Endothelial cell (in vitro differentiated cells): Measurements from ENCODE around the gene PPP1R1A. TPM values are rescaled to one million over a fixed set of nuclear protein-coding genes. Genes with fewer than 3 reads are reported as not detected.

ENCODE experiments used
- DNase-seq: peaks from one replicate; pipeline ENCODE4 v3.0.0; 2021; ENCODE audit warnings: low spot score
- H3K27ac Mint-ChIP-seq: one replicate; pipeline ENCODE4 v1.8.0; 2021; ENCODE audit warnings: mixed read lengths, inconsistent platforms; ENCODE audit not compliant: unreplicated experiment
- H3K27me3 Mint-ChIP-seq: one replicate; pipeline ENCODE4 v1.8.0; 2021; ENCODE audit warnings: mild to moderate bottlenecking, moderate library complexity, mixed read lengths, inconsistent platforms; ENCODE audit not compliant: unreplicated experiment
- H3K36me3 Mint-ChIP-seq: one replicate; pipeline ENCODE4 v1.8.0; 2021; ENCODE audit warnings: mild to moderate bottlenecking, low read depth, mixed read lengths, inconsistent platforms; ENCODE audit not compliant: unreplicated experiment
- H3K4me1 Mint-ChIP-seq: one replicate; pipeline ENCODE4 v1.8.0; 2021; ENCODE audit warnings: mild to moderate bottlenecking, mixed read lengths, inconsistent platforms; ENCODE audit not compliant: unreplicated experiment
- H3K4me3 Mint-ChIP-seq: one replicate; pipeline ENCODE4 v1.8.0; 2021; ENCODE audit warnings: mild to moderate bottlenecking, mixed read lengths, inconsistent platforms; ENCODE audit not compliant: unreplicated experiment
- H3K9me3 Mint-ChIP-seq: one replicate; pipeline ENCODE4 v1.8.0; 2021; ENCODE audit warnings: mixed read lengths, inconsistent platforms; ENCODE audit not compliant: unreplicated experiment
- total RNA-seq: library from RNA; stranded (reverse); fragmentation: NEBNext Ultra II Directional; extraction: Animal tissue kit (Norgen Biotek cat#: 25700); gene quantifications from one replicate; pipeline ENCODE4 v1.2.1, GENCODE V29; 2021; ENCODE audit not compliant: unreplicated experiment
- TF ChIP-seq, protein P1 (sequence below): fragments of 200-600 bp; sonication (generic); IDR thresholded peaks from one replicate; pipeline ENCODE4 v1.5.0; 2021; ENCODE audit warnings: antibody characterized with exemption; ENCODE audit not compliant: unreplicated experiment

The PPP1R1A gene
- total RNA-seq, 1 donor from 2014 or later, result 1.3 TPM

DNA sequence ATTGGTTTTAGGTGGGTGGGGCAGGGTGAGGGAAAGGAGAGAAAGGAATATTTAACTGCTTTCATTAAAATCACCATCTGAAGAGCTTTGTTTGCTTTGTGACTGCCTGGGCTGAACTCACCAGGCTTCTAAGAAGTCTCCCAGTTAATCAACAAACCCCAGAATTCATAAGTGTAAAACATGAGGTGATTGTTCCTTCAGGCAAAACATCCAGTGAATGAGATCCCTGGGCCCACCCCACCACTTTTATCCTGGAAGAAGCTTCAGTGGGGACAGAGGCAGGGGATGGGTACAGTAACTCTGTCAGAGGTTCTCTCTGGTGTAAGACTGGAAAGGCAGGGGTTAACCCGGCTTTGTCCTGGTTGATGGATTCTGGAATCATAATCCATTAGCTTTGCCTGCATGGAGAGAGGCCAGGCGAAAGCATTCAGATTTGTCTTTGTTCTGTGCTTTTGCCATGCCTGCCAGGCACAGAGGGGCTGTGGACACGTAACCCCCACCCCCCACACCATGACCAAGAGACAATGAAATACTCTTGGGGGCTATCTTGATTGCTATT, 22.4 kb downstream of the PPP1R1A start:
- Mint-ChIP-seq H3K27ac (no peak overlapping the region), H3K36me3 (peaks cover 13% of the 10 kb centered on the region), H3K4me1 (peaks cover 20% of the 10 kb centered on the region), H3K9me3 (no peaks in the 10 kb centered on the region), H3K27me3 (peaks cover 11% of the 10 kb centered on the region), H3K4me3 (no peak overlapping the region)
- TF ChIP-seq, protein P1, sequence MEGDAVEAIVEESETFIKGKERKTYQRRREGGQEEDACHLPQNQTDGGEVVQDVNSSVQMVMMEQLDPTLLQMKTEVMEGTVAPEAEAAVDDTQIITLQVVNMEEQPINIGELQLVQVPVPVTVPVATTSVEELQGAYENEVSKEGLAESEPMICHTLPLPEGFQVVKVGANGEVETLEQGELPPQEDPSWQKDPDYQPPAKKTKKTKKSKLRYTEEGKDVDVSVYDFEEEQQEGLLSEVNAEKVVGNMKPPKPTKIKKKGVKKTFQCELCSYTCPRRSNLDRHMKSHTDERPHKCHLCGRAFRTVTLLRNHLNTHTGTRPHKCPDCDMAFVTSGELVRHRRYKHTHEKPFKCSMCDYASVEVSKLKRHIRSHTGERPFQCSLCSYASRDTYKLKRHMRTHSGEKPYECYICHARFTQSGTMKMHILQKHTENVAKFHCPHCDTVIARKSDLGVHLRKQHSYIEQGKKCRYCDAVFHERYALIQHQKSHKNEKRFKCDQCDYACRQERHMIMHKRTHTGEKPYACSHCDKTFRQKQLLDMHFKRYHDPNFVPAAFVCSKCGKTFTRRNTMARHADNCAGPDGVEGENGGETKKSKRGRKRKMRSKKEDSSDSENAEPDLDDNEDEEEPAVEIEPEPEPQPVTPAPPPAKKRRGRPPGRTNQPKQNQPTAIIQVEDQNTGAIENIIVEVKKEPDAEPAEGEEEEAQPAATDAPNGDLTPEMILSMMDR, result no peak
- no peak for DNase-seq

DNA sequence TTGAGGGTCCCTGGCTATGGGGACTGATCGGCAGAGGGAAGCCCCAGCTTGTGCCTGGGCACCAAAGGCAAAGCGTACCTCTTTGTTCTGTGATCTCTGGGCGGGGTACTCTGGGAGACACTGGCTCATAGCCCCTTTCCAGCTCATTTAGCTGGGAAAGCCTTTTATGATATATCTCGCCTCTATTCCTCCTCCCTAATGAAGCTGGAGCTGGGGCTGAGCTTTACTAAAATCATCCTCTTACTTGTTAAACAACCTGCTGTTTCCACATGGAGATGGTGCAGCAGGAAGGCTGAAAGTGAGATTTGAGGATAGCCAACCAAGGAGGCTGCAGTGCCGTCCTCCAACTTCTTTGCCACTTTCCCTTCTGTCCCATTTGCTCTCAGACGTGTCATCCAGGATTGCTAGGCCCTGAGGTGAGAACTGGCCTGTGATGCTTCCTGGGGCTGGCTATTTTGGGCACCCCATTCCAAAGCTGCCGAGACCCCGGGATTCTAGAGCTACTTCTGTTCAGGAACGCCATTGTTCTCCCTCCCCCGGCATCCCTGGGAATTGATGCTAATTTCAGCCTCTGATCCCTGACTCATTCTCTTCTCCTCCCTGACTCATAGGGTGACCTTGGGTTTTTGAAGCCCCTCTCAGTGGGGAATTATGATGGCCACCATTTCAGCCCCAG, 23.0 kb downstream of the PPP1R1A start:
- no peak overlapping the region for H3K27ac Mint-ChIP-seq
- no peaks in the 10 kb centered on the region for H3K9me3 Mint-ChIP-seq
- peaks cover 10% of the 10 kb centered on the region for H3K27me3 Mint-ChIP-seq
- TF ChIP-seq, protein P1, result no peak
- no peak for DNase-seq
- no peak overlapping the region for H3K4me3 Mint-ChIP-seq
- H3K36me3 Mint-ChIP-seq, result peaks cover 13% of the 10 kb centered on the region
- peaks cover 25% of the 10 kb centered on the region for H3K4me1 Mint-ChIP-seq

DNA sequence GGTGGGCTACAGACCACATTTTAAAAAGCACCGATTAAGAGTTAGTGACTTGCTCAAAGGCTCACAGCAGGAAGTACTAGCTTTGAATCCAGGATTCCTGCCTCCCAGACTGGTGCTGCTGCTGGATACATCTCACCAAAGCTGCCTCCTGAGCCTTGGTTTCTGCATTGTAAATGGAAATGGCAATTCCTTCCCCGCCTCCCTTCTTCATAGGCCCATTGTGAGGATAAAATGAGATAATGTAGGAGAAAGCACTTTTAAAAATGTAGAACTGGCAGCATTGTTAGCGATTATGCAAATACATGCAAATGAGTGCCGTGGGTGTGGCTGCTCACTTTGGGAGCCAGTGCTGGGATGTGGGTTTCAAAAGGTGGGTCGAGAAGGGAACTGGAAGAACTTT, 23.7 kb downstream of the PPP1R1A start:
- H3K9me3 Mint-ChIP-seq, result no peaks in the 10 kb centered on the region
- no peak for DNase-seq
- TF ChIP-seq, protein P1, result no peak
- H3K36me3 Mint-ChIP-seq, result peaks cover 9% of the 10 kb centered on the region
- H3K27me3 Mint-ChIP-seq, result peaks cover 7% of the 10 kb centered on the region
- no peak overlapping the region for H3K27ac Mint-ChIP-seq
- H3K4me3 Mint-ChIP-seq, result no peak overlapping the region
- H3K4me1 Mint-ChIP-seq, result peaks cover 32% of the 10 kb centered on the region

DNA sequence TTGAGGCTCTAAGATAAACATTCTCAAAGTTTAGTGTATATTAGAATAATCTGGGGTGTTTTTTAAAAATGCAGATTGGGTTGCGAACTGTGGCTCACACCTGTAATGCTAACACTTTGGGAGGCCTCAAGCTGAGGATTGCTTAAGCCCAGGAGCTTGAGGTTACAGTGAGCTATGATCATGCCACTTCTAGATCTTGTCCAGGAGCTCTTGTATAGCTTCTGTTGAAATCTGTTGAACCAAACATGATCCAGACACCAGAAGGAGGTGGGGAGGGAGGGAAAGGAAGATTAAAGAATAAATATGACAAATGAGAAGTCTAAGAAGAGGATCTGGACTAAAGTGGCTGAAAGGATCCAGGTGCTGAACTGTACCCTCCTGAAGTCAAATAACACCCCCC, 24.7 kb downstream of the PPP1R1A start:
- no peak overlapping the region for H3K27ac Mint-ChIP-seq
- H3K36me3 Mint-ChIP-seq, result peaks cover 9% of the 10 kb centered on the region
- peaks cover 35% of the 10 kb centered on the region for H3K4me1 Mint-ChIP-seq
- H3K4me3 Mint-ChIP-seq, result no peak overlapping the region
- no peaks in the 10 kb centered on the region for H3K9me3 Mint-ChIP-seq
- peaks cover 10% of the 10 kb centered on the region for H3K27me3 Mint-ChIP-seq
- TF ChIP-seq, protein P1, result no peak
- DNase-seq, result no peak

DNA sequence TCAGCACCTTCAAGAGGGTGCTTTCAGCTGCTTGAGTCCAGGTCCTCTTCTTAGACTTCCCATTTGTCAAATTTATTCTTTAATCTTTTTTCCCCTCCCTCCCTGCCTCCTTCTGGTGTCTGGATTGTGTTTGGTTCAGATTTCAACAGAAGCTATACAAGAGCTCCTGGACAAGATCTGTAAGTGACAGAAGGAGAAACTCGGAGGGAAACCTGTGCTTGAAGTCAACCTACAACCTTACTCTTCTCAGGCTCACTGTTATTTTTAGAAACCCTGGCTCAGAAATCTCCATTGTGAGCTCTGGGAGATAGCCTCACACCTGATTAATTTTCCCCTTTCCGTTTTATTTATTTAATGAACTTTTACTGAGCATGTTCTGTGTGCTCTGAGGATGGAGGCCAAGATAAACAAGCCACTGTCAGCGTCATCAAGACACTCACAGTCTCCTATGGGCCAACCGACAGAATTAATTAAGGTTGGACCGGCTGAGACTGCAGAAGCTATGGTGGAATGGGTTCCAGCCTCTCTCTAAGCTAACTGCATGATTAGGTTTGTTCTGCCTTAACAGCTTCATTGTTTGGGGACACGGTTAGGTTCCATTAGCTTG, 25.6 kb downstream of the PPP1R1A start:
- Mint-ChIP-seq H3K4me1 (peaks cover 35% of the 10 kb centered on the region), H3K27ac (no peak overlapping the region), H3K9me3 (no peaks in the 10 kb centered on the region), H3K4me3 (no peak overlapping the region), H3K36me3 (peaks cover 9% of the 10 kb centered on the region), H3K27me3 (peaks cover 10% of the 10 kb centered on the region)
- TF ChIP-seq, protein P1, result no peak
- DNase-seq, result no peak
